SK-N-SH treated with all-trans-retinoic acid at 6 μM for 48 hours (cell line): Measurements from ENCODE around the gene IQCK.

ENCODE experiments used
- ATAC-seq: fragments of 200-7000 bp; cut with Tn5 transposase; 3 replicates; pipeline ENCODE4 v1.9.1; 2020; ENCODE audit warnings: mild to moderate bottlenecking, moderate library complexity
- ARNTL ChIP-seq: fragments of 450-650 bp; formaldehyde crosslinking; IDR thresholded peaks from 2 replicates; pipeline ENCODE4 v1.5.0; 2020; ENCODE audit warnings: low read depth, mild to moderate bottlenecking, moderate library complexity, borderline replicate concordance
- BACH2 ChIP-seq: fragments of 250-450 bp; sonication (Bioruptor Pico); IDR thresholded peaks from 2 replicates; pipeline ENCODE4 v1.9.0; 2021; ENCODE audit warnings: mild to moderate bottlenecking, borderline replicate concordance
- CREB5 ChIP-seq: fragments of 250-450 bp; sonication (Bioruptor Pico); IDR thresholded peaks from 2 replicates; pipeline ENCODE4 v1.5.1; 2020; ENCODE audit warnings: low read depth, mild to moderate bottlenecking, moderate library complexity
- CSDC2 ChIP-seq: fragments of 250-450 bp; sonication (Bioruptor Pico); IDR thresholded peaks from 2 replicates; pipeline ENCODE4 v1.5.0; 2020; ENCODE audit warnings: mild to moderate bottlenecking, moderate library complexity
- CSRNP3 ChIP-seq: fragments of 250-450 bp; sonication (Bioruptor Pico); IDR thresholded peaks from 2 replicates; pipeline ENCODE4 v1.5.1; 2021; ENCODE audit warnings: mild to moderate bottlenecking, moderate library complexity
- GLIS3 ChIP-seq: fragments of 250-450 bp; sonication (Bioruptor Pico); IDR thresholded peaks from 2 replicates; pipeline ENCODE4 v1.5.0; 2020; ENCODE audit warnings: mild to moderate bottlenecking, moderate library complexity
- PATZ1 ChIP-seq: fragments of 250-450 bp; sonication (Bioruptor Pico); IDR thresholded peaks from 2 replicates; pipeline ENCODE4 v1.8.0; 2020; ENCODE audit warnings: mild to moderate bottlenecking, moderate library complexity, borderline replicate concordance
- POU6F1 ChIP-seq: fragments of 250-450 bp; sonication (Bioruptor Pico); IDR thresholded peaks from 2 replicates; pipeline ENCODE4 v1.8.0; 2021; ENCODE audit warnings: low read depth, mild to moderate bottlenecking, moderate library complexity, borderline replicate concordance
- PPARA ChIP-seq: fragments of 250-450 bp; sonication (Bioruptor Pico); IDR thresholded peaks from 2 replicates; pipeline ENCODE4 v1.5.0; 2020; ENCODE audit warnings: mild to moderate bottlenecking, borderline replicate concordance
- RARB ChIP-seq: fragments of 250-450 bp; sonication (Bioruptor Pico); IDR thresholded peaks from 2 replicates; pipeline ENCODE4 v1.8.0; 2021; ENCODE audit warnings: mild to moderate bottlenecking, moderate library complexity
- SNAI2 ChIP-seq: fragments of 250-450 bp; sonication (Bioruptor Pico); IDR thresholded peaks from 2 replicates; pipeline ENCODE4 v1.5.0; 2020; ENCODE audit warnings: mild to moderate bottlenecking, moderate library complexity
- TCF4 ChIP-seq: fragments of 250-450 bp; sonication (Bioruptor Pico); IDR thresholded peaks from 2 replicates; pipeline ENCODE4 v1.8.0; 2021; ENCODE audit warnings: mild to moderate bottlenecking, moderate library complexity, borderline replicate concordance
- TSHZ2 ChIP-seq: fragments of 250-450 bp; sonication (Bioruptor Pico); IDR thresholded peaks from 2 replicates; pipeline ENCODE4 v1.5.0; 2020; ENCODE audit warnings: mild to moderate bottlenecking, moderate library complexity
- ZC3H10 ChIP-seq: fragments of 250-450 bp; sonication (Bioruptor Pico); IDR thresholded peaks from 2 replicates; pipeline ENCODE4 v1.5.1; 2021; ENCODE audit warnings: mild to moderate bottlenecking, moderate library complexity
- ZFP30 ChIP-seq: fragments of 450-650 bp; formaldehyde crosslinking; IDR thresholded peaks from 2 replicates; pipeline ENCODE4 v1.5.0; 2022; ENCODE audit warnings: mild to moderate bottlenecking, moderate library complexity
- ZNF565 ChIP-seq: fragments of 450-650 bp; formaldehyde crosslinking; conservative IDR thresholded peaks from 2 replicates; pipeline ENCODE4 v1.5.0; 2020; ENCODE audit warnings: low read depth, mild to moderate bottlenecking, moderate library complexity
- ZNF8 ChIP-seq: fragments of 450-650 bp; formaldehyde crosslinking; IDR thresholded peaks from 2 replicates; pipeline ENCODE4 v1.5.0; 2020; ENCODE audit warnings: mild to moderate bottlenecking, moderate library complexity

Gene IQCK

GRCh38 chr16:19805459-19806162 is 87.5 kb downstream of the IQCK start:
- ATAC-seq: no peak
- TF ChIP-seq CSRNP3: no peak
- TF ChIP-seq PPARA: no peak
- no peak for TF ChIP-seq ZNF565 (CRISPR knock-in tag)
- no peak for TF ChIP-seq CREB5 (CRISPR knock-in tag)
- no peak for TF ChIP-seq PATZ1

GRCh38 chr16:19808061-19808641 is 90.1 kb downstream of the IQCK start:
- no peak for ATAC-seq
- TF ChIP-seq CREB5 (CRISPR knock-in tag): no peak
- no peak for TF ChIP-seq RARB (CRISPR knock-in tag)
- TF ChIP-seq GLIS3 (CRISPR knock-in tag): no peak
- TF ChIP-seq CSRNP3: no peak
- TF ChIP-seq ZFP30 (CRISPR knock-in tag): no peak
- no peak for TF ChIP-seq CSDC2 (CRISPR knock-in tag)
- TF ChIP-seq POU6F1: no peak
- no peak for TF ChIP-seq TCF4 (CRISPR knock-in tag)
- no peak for TF ChIP-seq PATZ1
- TF ChIP-seq ZC3H10 (CRISPR knock-in tag): no peak
- TF ChIP-seq PPARA: no peak
- no peak for TF ChIP-seq ZNF565 (CRISPR knock-in tag)
- no peak for TF ChIP-seq SNAI2 (CRISPR knock-in tag)
- no peak for TF ChIP-seq BACH2 (CRISPR knock-in tag)
- TF ChIP-seq ARNTL (CRISPR knock-in tag): no peak
- no peak for TF ChIP-seq ZNF8
- no peak for TF ChIP-seq TSHZ2 (CRISPR knock-in tag)
